Amniotic stem cell (primary cell): ENCODE data around the gene POLN.

ENCODE experiments used
- DNase-seq: peaks from one replicate; lab custom pipeline; 2025; lab: John Stamatoyannopoulos, UW

Gene POLN

GRCh38 chr4:2082627-2083026, 159.3 kb downstream of the POLN start:
- no peak for DNase-seq

DNA sequence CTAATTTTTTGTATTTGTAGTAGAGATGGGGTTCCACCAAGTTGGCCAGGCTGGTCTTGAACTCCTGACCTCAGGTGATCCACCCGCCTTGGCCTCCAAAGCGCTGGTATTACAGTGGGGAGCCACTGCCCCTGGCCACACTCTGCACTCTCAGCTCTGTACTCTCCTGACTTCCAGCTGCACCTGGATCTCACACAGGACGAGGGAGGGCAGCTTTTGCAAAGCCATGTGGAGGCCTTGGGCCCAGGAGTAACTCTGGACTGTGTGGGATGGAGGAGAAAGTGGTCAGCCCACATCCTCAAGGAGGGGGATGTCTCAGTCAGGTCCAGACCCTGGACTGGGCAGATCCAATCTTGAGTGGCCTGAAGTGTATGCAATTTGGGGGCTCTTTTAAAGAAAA, 159.8 kb downstream of the POLN start:
- DNase-seq = no peak

DNA sequence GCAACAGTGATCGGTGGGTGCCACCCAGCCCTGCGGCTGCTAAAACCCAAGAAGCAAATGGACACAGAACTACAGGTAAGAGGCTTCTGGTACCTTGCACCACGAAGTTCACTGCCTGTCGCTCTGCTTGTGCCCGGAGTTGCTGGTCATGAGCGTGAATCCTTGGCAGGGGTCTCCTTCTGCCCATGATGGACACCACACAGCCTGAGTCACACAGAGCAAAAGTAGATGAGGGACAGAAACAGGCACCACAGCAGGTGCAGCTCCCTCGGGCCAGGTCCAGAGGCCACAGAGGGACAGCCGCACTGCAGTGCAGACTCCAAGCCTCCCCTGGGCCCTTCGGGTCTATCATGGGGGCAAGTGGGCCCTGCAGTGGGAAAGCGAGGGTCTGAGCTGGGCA, 160.4 kb downstream of the POLN start:
- no peak for DNase-seq

GRCh38 chr4:2080429-2081300, 161.3 kb downstream of the POLN start:
- DNase-seq = no peak

GRCh38 chr4:2079926-2080325, 162.0 kb downstream of the POLN start:
- no peak for DNase-seq

- no peak for DNase-seq
Observed at GRCh38 chr4:2079006-2079405, 162.9 kb downstream of the POLN start.

DNA sequence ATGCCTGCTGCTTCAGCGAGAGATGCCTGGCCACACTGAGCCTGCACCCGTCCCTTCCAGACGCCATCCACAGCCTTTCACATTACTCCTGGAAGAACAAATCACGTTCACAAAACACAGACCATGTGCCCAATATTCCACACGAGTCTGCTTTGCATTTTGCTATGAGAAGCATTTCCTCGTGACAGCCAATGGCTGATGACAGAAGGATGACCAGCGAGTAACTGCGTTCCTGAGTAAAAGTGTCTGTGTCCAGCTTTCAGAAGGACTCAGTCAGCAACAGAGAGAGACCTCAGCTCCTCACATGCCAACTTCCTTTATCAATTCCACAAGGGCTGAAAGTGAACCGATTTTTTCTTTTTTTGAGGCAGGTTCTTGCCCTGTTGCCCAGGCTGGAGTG, 163.3 kb downstream of the POLN start:
- no peak for DNase-seq

DNA sequence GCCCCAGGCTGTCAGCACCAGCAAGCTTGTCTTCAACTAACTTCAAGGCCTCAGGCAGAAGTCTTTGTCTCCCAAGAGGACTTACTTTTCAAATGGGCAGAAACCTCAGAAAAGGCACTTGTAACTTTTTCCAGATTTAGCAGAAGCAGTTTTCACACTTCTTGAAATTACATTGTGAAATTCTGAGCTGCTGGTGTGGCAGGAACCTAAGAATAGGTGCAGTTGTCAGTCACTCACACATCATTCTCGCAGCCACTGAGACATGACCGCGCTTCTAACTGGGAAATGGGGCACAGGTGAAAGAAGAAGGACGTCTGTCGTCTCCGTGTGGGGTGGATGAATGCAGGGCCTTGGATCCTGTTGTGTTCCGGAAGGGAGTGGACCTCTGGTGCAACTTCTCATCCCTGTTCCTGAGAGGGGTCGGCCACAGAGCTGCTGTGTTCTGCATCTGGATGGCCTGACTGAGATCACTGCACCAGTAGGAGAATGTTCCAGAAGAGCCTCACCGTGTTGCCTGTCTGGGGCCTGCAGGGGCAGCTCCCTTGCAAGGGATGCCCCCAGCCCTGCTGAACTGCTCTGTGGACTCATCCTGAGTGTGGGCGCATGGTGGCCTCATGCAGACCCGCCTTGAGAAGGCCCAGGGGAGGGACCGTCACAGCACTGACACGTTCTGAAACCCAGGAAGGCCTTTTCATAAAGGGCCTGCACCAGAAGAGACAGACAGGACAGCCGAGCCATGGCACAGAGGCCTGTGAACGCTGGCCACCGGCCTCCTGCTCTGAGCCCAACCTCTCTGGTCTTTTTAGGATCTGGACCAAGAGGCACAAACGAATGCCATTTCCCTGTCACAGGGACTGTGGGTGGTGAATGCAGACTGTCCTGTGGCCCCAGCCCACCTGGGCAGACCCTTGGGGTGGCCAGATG, 164.1 kb downstream of the POLN start:
- DNase-seq = no peak

- no peak for DNase-seq
Observed at GRCh38 chr4:2076908-2077536, 164.9 kb downstream of the POLN start.

- DNase-seq = no peak
Observed at GRCh38 chr4:2075987-2076907, 165.7 kb downstream of the POLN start.

DNA sequence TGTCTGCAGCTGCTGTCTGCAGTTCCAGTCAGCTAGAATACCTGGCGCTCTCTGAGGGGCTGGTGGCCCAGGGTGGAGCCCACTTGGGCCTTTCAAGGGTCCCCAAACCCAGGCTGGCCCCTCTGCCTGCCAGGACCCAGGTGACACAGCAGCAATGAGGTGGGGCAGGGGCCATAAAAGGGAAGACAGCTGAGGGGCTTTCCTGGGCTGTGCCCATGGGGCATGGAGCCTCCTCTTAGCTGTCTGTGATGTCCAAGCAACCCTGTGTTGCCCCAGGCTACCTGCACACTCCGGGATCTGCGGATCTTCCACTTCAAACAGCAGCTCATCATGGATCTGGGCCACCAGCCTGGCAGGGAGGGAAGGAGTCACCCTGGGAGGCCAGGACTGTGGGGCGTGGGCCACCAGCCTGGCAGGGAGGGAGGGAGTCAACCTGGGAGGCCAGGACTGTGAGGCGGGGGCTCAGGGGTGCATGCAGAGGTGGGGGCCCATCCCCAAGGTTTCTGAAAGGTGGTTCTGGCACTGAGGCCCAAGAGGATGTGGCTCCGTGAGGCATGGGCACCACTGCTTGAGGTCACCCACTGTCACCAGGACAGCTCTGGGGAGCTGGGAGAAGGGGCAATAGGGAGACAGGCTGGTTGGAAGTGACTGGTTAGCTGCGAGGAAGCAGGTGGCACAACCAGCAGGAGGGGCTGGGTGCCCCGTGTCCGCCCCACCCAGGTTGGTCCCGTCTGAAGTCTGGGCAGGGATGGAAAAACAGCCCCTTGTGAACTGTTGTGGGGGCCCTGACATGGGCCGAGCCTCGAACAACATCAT, 166.5 kb downstream of the POLN start:
- DNase-seq = no peak

- DNase-seq = no peak
Observed at GRCh38 chr4:2074588-2074987, 167.3 kb downstream of the POLN start.

DNA sequence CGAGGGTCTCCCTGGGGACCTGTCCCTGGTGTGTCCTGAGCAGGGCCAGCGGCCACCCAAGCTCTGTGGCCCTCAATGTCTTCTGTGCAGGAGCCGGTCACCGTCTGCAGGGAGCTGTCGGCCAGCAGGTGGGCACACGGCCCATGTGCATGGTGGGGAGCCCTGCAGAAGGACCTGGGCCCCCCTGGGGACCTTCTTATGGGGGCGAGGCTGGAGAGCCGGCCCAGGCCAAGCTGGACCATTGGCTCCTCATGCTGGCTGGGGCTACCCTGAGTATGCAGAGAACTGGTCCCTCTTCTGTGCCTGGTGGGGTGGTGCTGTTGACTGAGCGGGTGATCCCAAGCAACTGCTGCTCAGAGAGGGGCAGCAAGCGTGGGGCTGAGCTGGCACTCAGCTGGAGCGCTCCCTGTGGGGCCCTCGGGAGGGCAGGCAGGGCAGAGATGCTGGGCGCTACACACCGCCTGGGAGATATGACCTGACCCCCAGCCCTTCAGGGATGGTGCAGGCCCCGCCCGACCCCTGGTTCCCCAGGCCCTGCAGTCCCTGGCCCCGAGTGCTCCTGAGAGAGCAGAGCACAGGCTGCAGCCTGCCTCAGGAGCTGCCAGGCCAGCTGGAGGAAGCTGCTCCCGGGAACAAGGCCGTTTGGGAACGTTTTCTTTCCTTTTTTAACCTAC, 168.0 kb downstream of the POLN start:
- no peak for DNase-seq

- no peak for DNase-seq
Observed at GRCh38 chr4:2072971-2073807, 168.7 kb downstream of the POLN start.

GRCh38 chr4:2071912-2072867, 169.7 kb downstream of the POLN start:
- no peak for DNase-seq

GRCh38 chr4:2071252-2071911, 170.5 kb downstream of the POLN start:
- DNase-seq = no peak
